ENCODE data around the gene IRX3. TPM values are rescaled to one million over a fixed set of nuclear protein-coding genes. Genes with fewer than 3 reads are reported as not detected.

Gene IRX3
- total RNA-seq, 1 experiment from 2014 or later: 2.4 TPM

DNA sequence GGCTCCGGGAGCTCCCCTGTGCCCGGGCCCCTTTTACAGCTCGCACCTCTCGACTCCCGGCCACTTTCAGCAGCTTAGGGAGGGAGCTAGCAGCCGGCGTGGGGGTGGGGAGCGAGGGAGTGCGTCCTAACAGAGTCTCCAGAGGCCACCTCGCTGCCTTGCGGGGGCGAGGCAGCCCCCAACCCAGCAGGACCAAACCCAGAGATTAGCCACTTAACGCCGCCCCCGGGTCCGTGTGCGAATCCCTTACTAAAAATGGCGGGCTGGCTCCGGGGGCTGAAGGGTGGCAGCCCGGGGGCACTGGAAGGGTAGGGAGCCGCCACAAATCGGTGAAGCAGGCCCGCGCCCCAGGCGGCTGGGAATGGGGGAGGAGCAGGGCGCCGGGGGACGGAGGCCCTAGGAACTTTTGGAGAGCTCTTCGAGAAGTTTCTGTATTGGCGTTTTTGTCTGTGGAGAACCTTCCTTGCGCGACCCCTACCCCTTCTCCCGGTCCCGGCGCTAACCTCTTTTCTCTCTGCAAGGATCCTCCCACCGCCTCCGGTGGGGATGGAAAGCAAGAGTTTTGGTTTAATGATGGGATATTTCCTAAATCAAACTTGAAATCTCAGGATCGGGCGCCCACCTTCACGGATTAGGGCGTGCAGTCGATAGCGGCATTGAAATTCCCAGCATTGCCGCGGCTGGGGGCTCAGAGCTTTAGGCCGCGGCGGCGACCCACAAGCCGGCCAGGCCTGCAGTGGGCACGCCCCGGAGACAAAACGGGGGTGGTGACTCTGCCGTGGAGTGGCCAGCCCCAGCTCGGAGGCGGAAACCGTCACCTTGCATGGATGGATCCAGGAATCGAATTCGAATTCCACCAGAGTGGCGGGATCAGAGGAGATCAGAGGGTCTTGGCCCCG is 793 bp upstream of the IRX3 start:
- peak; percentile 33 for DNase-seq
- Histone ChIP-seq H3T11ph (ENCODE audit: low read length) (no peak overlapping the region), H3K9ac (ENCODE audit: extremely low read depth, insufficient read length, low read length) (no peak overlapping the region), H3K14ac (ENCODE audit: insufficient read depth, low read length) (no peak overlapping the region; the same call in 1 of the 2 replicates), H4K8ac (replicated peaks; ENCODE audit: insufficient read length, low read depth, low read length) (no peak overlapping the region), H4K20me1 (ENCODE audit: control insufficient read depth, insufficient read depth, insufficient read length) (no peaks in the 10 kb centered on the region), H4K91ac (ENCODE audit: insufficient read length, low read depth, low read length) (no peak overlapping the region), H3K4me1 (ENCODE audit: insufficient read depth, low read length) (no peaks in the 10 kb centered on the region), H2AK5ac (ENCODE audit: insufficient read length, low read length) (no peak overlapping the region), H3K79me2 (ENCODE audit: insufficient read depth, low read length) (no peaks in the 10 kb centered on the region), H2BK120ac (ENCODE audit: low read depth, low read length, poor library complexity, severe bottlenecking) (no peak overlapping the region), H3K23me2 (ENCODE audit: insufficient read length, low read depth, low read length, poor library complexity, severe bottlenecking) (peaks cover 39% of the 10 kb centered on the region), H3K79me1 (ENCODE audit: insufficient read depth, low read depth, low read length, poor library complexity, severe bottlenecking) (no peaks in the 10 kb centered on the region), H3K4ac (ENCODE audit: low read depth, low read length) (no peak overlapping the region), H3K9me3 (ENCODE audit: control insufficient read depth, low read depth, low read length) (no peaks in the 10 kb centered on the region), H3K18ac (ENCODE audit: insufficient read length, low read depth, low read length) (no peak overlapping the region), H3K23ac (ENCODE audit: insufficient read length, low read depth, low read length) (no peak overlapping the region), H2AFZ (ENCODE audit: low read length) (no peak overlapping the region), H3K56ac (ENCODE audit: insufficient read length, low read depth, low read length) (no peak overlapping the region), H2BK20ac (ENCODE audit: low read depth, low read length, poor library complexity, severe bottlenecking) (no peak overlapping the region), H3K27ac (ENCODE audit: insufficient read length, low read depth, low read length) (no peak overlapping the region), H2BK12ac (ENCODE audit: insufficient read length, low read depth, low read length) (no peak overlapping the region), H4K5ac (ENCODE audit: insufficient read length, low read depth, low read length) (no peak overlapping the region), H3K4me2 (ENCODE audit: insufficient read depth, insufficient read length, low read length) (peak overlapping the region; percentile 68), H2BK5ac (ENCODE audit: insufficient read length, low read length) (no peak overlapping the region), H2BK15ac (ENCODE audit: low read depth, low read length) (no peak overlapping the region), H3K27me3 (ENCODE audit: insufficient read depth, low read length) (peaks cover 68% of the 10 kb centered on the region)
- Mint-ChIP-seq H3K36me3 (ENCODE audit: insufficient read depth in 1 of 3, low read depth in 3 of 3) (no peaks in the 10 kb centered on the region; a peak in 1 of 7 replicates), H3K27me3 (ENCODE audit: low read depth) (peaks cover 91% of the 10 kb centered on the region), H3K4me3 (peak overlapping the region; percentile 71 to 86), H3K27ac (no peak overlapping the region; a peak in 1 of 7 replicates), H3K4me1 (peaks cover 41 to 55% of the 10 kb centered on the region in 2 experiments), H3K9me3 (peaks cover 0 to 3% of the 10 kb centered on the region in 2 experiments; a peak in 1 of 5 replicates)
- WGBS (ENCODE audit: extremely low coverage, insufficient read length, low lambda C conversion rate): no CpG with 5 or more reads among the region's 61 CpGs
- TF ChIP-seq, protein P1, sequence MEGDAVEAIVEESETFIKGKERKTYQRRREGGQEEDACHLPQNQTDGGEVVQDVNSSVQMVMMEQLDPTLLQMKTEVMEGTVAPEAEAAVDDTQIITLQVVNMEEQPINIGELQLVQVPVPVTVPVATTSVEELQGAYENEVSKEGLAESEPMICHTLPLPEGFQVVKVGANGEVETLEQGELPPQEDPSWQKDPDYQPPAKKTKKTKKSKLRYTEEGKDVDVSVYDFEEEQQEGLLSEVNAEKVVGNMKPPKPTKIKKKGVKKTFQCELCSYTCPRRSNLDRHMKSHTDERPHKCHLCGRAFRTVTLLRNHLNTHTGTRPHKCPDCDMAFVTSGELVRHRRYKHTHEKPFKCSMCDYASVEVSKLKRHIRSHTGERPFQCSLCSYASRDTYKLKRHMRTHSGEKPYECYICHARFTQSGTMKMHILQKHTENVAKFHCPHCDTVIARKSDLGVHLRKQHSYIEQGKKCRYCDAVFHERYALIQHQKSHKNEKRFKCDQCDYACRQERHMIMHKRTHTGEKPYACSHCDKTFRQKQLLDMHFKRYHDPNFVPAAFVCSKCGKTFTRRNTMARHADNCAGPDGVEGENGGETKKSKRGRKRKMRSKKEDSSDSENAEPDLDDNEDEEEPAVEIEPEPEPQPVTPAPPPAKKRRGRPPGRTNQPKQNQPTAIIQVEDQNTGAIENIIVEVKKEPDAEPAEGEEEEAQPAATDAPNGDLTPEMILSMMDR (conservative IDR thresholded peaks at IDR 0.05): no peak
